Hepatocyte (in vitro differentiated cells): Measurements from ENCODE around the gene NOS1AP.

Source experiments
- EZH2 ChIP-seq: fragments of 200-600 bp; sonication (generic); IDR thresholded peaks from 2 replicates; pipeline ENCODE4 v1.6.1; 2016; ENCODE audit warnings: antibody characterized with exemption, mild to moderate bottlenecking, borderline replicate concordance
- EZH2phosphoT487 ChIP-seq: fragments of 200-600 bp; sonication (generic); IDR thresholded peaks from one replicate; pipeline ENCODE4 v1.6.1; 2018; ENCODE audit warnings: antibody characterized with exemption, mild to moderate bottlenecking, low read depth, moderate library complexity; ENCODE audit not compliant: unreplicated experiment, severe bottlenecking
- TF ChIP-seq, protein P1 (sequence below): fragments of 200-600 bp; sonication (generic); IDR thresholded peaks from 2 replicates; pipeline ENCODE4 v1.5.1; 2016; ENCODE audit warnings: antibody characterized with exemption, mild to moderate bottlenecking; ENCODE audit not compliant: poor library complexity

DNA sequence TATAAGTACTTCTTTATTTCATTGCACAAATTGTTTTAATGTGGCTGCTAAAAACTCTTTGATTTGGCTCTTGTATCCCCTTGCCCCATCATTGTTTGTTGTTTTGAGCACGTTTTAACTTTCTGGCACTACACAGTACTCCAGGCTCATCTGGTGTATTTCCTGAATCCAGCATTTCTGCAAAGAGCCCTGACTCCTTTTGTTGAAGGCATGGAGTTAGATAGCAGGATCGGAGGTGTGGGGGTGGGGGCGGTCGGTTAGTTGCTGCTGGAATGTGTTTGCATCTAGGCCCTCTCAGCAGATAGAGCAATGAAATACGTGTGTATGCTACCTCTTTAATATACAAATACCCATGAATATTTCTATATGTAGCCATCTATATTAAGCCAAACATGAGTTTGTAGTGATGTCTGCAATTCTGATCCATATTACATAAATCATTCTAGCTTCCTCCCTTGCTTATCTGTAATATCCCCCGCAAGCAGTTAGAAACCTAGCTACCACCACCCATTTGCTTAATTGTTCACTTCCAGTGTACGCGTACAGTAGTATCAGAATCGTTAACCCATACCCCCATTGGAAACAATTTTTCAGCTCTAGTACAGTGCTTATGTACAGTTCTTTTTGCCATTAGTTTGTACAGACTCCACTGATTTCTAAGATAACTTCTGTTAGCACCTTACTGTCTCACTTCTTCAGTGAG is 106.0 kb downstream of the NOS1AP start:
- TF ChIP-seq, protein P1, sequence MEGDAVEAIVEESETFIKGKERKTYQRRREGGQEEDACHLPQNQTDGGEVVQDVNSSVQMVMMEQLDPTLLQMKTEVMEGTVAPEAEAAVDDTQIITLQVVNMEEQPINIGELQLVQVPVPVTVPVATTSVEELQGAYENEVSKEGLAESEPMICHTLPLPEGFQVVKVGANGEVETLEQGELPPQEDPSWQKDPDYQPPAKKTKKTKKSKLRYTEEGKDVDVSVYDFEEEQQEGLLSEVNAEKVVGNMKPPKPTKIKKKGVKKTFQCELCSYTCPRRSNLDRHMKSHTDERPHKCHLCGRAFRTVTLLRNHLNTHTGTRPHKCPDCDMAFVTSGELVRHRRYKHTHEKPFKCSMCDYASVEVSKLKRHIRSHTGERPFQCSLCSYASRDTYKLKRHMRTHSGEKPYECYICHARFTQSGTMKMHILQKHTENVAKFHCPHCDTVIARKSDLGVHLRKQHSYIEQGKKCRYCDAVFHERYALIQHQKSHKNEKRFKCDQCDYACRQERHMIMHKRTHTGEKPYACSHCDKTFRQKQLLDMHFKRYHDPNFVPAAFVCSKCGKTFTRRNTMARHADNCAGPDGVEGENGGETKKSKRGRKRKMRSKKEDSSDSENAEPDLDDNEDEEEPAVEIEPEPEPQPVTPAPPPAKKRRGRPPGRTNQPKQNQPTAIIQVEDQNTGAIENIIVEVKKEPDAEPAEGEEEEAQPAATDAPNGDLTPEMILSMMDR: no peak
- no peak for TF ChIP-seq EZH2
- TF ChIP-seq EZH2phosphoT487: no peak
